ENCODE data around the gene RCAN3.

DNA sequence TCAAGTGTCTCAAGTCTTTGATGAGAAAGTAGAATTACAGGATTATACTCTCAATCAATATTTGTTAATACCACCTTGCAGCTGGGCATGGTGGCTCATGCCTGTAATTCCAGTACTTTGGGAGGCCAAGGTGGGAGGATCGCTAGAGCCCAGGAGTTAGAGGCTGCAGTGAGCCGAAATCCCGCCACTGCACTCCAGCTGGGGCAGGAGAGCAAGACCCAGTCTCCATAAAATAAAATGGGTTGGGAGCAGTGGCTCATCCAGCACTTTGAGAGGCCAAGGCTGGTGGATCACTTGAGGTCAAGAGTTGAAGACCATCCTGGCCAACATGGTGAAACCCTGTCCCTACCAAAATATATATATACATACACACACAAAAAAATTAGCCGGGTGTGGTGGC lies 52.1 kb downstream of the RCAN3 start:
- no peak for TF ChIP-seq EZH2 (IDR thresholded peaks at IDR 0.05)
- no peak for TF ChIP-seq POLR2AphosphoS5 (IDR thresholded peaks at IDR 0.05; ENCODE audit: borderline replicate concordance, low read depth, low read length)

Data from SK-N-MC (cell line).